GM21390 (cell line): ENCODE measurements around the gene TBC1D16.
"Not testable (repeated sequence)": the region's sequence is repeated elsewhere in the genome, so short reads cannot be mapped to it uniquely, and the experiment has no call there.

Source experiments
- ATAC-seq: cut with Tn5 transposase; IDR thresholded peaks from one replicate; pipeline ENCODE4 v1.9.1; 2021; ENCODE audit not compliant: unreplicated experiment

Gene TBC1D16

DNA sequence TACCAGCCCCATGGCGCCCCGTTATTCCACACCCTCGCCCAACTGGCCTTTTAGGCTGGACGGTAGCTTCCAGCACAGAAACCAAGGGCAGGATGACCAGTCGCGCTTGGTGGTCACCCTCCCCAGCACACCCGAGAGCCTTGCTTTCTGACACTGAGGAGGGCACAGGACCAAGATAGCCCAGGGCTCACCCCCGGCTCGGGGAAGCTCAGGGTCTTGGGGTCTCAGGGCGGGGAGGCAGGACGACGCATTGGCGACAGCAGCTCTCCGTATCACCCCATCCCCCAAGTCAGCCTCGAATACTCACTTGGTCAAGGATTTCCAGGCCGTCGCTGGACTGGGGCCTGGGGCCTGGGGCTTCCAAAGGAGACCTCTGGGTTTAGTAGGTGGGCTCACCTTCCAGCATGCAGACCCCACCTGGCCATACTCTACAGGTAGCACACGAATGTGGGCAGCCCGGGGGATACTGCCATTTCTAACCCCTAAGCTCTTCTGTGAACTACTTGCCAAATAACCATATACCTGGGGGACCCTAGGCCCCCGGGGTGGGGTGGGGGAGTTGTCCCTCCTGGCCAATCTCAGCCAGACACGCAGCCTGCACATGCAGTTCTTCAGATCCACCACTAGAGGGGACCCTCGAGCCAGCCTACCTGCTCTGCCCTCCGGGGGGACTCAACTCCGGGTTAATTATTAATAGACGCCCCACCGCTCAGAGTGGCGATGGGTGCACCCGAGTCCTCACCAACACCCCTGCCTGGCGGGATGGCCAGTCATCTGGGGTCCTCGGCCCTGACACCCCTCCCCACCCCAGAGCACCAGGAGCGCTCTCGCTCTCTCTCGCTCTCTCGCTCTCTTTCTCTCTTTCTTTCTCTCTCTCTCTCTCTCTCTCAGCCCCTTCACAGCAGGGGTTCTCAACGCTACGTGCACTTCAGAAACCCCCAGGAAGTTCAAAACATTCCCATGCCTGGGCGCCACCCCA is 30.0 kb downstream of the TBC1D16 start:
- no peak for ATAC-seq

DNA sequence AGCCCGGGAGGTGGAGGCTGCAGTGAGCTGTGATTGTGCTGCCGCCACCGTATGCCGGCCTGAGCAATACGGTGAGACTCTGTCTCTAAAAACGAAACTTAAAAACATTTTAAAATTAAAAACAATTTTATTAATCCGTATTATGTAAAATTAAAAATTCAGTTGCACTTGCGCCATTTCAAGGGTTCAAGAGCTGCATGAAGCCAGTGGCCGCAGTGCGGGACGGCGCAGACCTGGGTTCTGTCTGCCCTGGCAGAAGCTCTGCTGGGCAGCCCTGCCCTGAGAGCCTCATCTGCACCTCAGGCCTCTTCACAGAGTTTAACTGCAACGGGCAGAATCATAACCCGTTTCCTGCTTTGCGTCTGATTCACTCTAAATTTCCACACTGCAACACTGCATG is 31.7 kb downstream of the TBC1D16 start:
- ATAC-seq, result no peak

DNA sequence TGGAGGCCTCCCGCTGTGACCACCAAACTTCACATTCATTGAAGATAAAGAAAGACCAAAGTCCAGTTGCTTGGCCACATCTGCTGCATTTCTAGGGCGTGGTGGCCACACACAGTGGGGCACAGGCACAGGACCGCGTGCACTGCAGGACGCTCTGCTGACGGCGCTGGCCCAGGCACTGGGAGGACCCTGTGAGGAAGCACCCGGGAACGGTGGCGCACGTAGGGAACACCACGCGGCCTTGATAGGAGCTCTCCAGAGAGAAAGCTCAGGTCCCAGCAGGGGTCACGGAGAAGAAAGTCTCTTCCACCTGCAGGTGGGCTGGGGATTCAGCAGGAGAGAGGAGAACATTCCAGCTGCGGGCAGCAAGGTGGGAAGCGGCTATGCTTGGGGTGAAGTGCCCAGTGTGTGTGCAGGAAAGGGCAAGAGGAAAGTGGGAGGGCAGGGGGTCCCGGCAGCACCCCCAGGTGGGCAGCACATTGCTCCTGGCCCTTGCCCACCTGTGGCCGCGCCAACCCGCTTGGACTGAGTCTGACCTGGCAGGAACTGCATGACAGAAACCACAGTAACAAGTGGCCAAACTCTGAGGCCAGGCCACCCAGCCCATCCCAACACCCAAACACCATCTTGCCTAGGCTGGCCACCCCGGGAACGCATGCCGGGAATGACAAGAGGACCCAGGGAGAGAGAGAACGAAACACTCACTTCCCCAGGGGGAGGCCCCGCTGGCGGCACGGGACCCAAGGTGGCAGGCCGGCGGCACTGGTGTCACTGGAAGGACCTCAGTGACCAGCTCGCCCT is 32.8 kb downstream of the TBC1D16 start:
- ATAC-seq, result no peak

DNA sequence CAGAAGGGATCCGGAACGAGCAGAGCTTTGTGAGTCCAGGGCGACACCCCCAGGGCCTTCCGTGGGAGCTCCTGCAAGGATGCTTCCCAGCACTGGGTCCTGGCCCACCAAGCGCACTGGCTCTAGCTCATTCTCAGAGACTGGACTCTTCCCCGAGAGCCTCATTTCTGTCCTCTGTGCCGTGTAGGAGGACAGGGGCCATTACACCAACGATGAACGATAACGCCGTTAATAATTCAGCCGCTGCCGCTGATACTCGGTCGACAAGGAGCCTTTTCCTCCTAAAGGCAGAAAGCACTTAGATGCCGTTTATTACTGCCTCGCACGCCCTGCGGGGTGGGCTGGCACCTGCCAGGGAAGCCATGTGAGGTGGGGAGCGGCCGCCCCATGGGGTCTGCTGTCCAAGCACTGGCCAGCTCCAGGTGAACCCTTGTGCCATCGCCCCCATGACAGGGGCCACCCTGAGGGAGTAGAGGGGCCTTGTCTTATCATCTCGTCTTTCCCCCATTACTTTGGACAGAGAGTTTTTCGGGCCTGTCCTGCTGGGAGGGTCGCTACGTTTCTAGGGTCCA is 33.5 kb downstream of the TBC1D16 start:
- ATAC-seq, result no peak

DNA sequence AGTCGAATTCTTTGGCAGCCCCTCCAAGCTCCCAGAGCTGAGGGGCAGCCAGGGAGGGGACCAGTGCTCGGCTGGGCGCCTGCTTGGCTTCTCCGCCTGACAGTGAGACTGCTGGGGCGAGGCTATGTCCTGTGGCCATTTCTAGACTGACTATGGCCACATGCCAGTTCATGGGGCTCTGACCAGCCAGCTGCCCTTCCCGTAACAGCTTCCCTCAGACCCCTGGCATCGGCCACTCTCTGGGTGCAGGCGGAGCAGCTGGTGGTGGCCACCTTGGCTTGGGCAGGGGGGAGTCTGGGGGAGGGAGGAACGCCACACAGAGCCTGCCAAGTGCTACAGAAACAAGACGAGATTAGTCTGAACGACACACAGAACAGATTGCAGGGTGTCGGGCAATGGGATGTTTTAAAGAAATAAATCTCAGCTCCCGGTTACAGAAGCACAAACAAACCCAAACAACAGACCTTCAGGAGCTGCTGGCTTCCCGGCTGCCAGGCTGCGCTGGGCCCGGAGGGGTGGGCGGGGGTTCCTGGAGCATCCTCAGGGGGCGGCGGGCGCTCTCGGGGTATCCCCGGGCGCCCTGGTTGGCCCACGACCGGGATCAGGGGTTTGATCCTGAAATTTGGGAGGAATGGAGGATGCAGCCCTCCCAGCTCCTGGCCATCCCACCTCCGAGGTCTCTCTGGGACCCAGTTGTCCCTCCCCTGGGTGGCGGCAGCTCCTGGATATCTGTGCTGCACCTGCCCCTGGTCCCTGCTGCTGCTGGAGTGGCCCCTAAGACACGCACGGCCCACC is 34.5 kb downstream of the TBC1D16 start:
- no peak for ATAC-seq

DNA sequence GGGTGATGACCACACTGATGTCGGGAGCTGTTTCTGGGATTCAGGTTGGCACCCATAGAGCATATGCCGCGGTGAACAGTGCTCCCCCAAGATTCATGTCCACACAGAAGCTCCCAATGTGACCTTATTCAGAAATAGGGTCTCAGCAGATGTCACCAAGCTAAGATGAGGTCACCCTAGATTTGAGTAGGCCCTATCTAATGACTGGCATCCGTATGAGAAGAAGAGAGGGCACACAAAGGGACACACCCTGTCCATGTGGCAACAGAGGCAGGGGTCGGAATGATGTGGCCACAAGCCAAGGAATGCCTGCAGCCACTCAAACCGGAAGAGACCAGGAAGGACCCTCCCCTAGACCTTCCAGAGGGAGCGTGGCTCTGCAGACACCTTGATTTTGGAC is 35.5 kb downstream of the TBC1D16 start:
- no peak for ATAC-seq

DNA sequence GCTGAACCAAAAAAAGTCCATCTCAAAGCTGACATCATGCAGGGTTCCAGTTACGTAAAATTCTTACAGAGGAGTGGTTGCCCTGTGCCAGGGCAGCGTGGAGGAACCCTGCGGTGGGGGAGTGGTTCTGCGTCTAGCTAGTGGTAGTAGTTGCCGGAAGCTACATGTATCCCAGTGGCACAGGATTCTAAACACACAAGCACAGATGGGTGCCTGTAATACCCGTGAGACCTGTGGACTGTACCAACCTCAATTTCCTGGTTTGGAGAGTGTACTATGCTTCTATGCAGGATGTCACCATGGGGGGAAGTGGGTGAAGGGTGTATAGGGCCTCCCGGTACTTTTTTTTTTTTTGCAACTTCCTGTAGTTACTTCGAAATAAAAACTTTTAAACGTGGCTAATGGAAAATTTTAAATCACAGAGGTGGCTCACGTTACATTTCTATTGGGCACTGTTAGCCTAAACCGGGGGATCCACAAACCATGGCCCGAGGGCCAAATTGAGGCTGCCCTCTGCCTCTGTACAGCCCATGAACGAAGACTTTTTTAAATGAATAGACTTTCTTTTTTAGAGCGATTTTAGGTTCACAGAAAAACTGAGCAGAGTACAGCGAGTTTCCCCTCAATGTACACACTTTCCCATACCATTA is 38.5 kb downstream of the TBC1D16 start:
- no peak for ATAC-seq

DNA sequence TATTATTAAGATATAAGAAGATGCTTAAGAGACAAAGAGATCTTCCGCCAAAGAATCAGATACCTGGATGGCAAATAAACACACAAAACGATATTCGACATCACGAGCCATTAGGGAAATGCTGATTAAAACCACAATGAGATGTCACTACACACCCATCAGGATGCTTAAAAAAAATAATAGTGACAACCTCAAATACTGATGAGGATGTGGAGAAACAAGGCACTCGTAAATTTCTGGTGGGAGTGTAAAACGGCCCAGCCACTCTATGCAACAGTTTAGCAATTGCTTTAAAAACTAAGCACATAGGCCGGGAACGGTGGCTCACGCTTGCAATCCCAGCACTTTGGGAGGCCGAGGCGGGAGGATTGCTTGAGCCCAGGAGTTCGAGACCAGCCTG is 39.4 kb downstream of the TBC1D16 start:
- no peak for ATAC-seq

DNA sequence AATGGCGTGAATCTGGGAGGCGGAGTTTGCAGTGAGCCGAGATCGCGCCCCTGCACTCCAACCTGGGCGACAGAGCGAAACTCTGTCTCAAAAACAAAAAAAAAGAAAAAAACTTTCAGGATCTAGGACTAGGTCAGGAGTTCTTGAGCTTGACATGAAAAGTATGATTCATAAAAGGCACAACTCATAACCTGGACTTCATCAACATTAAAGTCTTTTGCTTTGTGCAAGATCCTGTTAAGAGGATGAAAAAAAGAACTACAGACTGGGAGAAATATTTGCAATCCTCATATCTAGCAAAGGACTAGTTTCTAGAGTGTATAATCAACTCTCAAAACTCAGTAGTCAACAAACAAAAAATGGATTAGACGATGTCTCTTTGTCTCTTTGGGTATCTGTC is 40.0 kb downstream of the TBC1D16 start:
- no peak for ATAC-seq

DNA sequence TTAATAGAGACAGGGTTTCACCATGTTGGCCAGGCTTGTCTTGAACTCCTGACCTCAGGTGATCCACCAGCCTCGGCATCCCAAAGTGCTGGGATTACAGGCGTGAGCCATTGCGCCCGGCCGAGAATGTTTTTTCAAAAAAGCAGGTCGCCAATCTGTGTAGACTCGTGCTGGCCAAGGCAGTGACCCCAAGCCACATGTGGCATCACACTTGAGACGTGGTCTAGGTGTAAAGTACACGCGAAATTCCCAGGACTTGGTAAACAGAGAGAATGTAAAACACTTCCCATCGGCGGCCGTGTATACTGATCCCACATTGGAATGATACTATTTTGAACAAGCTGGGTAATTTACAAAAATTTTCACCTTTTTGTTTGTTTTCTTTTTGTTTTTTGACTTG is 41.1 kb downstream of the TBC1D16 start:
- no peak for ATAC-seq

DNA sequence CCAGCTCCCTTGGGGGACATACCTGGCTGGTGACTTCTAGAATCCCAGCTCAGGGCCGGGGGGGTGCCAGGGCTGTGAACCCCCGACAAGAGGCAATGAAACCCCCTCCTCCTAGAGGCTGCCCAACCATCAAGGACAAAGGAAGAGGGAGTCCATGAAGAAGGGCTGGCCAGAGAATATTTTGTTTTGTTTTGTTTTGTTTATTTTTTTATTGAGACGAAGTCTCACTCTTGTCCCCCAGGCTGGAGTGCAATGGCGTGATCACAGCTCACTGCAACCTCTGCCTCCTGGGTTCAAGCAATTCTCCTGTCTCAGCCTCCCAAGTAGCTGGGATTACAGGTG is 41.5 kb downstream of the TBC1D16 start:
- ATAC-seq, result not testable (repeated sequence)

DNA sequence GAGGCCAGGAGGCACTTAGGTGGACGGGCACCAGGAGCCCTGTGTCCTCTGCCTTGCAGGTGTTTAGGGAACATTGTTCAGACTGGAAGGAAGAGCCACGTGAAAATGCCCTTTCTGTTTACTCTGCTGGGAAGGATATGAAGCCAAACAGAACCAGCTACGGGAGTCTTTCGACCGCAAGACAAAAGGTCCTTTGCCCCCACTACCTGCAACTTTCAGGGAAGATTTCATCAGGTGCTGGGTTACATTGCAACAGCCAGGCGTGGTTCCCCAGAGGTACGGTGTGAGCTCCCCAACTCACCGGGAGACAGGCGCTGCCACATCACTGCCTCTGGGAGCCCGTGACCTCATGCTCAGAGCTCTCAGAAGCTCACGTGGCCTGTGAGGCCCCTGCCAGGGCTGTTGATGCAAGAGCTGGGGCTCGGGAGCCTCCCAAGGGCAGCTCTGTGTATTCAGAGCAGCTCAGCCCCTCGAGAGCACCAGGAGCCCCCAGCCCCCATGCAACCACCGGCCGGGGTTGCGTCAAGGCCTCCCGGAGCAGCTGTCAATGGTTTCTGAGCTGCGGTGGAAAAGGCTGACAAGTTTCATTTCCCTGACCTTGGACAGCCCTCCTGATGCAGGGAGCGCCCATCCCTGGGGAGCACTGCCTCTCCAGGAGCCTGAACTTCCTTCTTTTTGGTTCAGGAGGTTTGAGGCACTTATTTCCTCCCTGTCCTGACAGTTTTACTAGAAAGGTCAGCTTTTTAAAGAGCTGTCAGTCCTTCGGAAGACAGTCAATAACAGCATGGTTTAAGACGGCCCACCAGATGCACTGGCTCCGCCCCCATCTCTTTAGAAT is 42.1 kb downstream of the TBC1D16 start:
- no peak for ATAC-seq

DNA sequence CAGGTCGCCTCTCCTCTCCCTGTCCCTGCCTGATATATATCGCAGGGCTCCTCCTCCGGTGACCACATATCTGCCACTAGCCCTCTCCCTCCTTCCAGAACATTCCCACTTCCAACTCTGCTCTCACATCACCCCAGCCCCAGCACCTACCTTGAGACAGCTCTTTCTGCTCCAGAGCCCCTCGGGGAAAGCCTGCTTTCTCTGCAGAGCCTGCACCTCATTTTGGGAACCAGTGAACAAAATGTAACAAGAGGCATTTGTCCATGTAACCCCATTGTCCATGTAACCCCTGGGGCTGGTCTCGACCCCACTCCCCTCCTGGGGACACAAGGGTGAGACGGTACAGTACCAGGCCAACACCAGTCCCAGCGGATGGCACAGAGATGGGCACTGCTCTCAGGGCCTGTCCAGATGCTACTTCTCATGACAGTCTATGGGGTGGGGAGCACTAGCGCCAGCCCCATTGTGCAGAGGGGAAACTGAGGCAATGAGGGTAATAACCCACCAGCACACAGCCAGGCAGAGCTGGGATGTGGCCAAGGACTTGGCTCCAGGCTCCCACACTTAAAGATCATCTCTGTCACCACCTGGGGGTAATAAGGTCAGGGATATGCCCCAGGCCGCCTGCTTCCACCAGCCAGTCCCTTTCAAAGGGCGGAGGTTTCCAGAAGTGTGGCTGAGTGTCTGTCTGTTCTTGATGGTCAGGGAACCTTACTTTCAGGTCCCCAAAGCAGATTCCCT is 42.9 kb downstream of the TBC1D16 start:
- no peak for ATAC-seq

DNA sequence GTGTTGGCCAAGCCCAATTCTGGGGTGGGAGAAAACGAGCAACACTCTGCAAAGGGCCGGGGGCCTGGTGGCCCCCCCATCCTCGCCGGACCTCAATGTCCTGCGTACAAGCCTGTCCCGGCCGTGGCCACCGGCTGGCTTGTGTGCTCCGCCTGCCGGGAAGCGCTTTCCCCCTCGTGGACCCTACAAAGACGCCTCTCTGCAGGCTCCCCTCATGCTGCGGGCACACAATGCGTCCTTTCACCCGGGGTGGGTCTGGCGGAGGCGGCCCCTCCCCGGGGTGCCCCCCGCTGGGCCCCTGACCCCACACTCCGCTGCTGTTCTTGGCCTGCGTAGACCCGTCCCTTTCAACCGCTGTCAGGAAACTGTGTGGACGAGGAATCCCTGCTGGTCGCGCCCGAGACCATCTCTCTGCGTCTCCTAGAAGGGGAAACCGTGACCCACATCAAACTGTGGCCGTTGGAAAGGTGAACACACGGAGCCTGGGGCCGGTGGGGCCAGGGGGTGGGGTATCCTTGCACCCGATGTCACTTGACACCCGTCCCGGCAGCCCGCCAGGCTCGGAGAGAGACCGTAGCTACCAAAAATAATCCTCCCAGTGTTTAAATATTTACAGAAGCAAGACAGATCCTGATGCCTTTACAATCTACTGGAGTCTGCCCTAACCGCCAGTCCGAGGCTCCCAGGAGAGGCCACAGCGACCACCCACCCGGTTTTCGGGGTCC is 43.6 kb downstream of the TBC1D16 start:
- ATAC-seq, result no peak

DNA sequence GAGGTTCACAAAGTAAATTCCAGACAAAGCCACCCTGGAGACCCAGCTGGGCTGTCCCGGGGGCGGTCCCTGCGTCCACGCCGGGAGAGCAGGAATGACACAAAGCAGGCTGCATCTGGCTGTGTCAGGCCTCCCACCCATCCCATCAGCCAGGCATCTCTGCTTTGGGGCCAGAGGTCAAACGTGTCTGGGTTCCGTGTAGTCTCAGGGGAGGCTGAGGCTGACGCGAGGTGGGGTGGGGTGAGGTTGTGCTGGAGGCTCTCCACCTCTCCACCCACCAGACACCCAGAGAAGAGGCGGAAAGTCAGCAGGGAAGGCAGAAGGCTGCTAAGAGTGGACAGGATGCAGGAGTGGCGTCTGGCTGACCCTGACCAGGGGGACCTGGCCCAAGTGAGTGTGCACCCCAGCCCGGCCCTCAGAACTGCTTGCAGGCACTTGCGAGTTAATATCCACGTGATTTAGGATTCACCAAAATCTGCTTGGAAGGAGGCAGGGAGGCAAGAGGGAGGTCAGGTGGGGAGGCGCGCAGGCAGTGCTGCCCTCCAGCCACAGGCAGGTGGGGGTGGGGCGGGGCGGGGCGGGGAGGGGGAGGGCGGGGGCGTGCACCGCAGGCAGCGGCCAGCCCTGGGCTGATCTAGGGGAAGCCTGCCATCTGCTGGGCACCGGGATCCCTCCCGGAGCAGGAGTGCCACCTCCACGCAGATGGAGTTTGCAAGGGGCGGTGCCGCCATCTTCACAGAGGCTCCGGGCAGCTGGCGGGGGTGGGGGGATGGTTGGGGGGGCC is 44.3 kb downstream of the TBC1D16 start:
- ATAC-seq, result no peak

DNA sequence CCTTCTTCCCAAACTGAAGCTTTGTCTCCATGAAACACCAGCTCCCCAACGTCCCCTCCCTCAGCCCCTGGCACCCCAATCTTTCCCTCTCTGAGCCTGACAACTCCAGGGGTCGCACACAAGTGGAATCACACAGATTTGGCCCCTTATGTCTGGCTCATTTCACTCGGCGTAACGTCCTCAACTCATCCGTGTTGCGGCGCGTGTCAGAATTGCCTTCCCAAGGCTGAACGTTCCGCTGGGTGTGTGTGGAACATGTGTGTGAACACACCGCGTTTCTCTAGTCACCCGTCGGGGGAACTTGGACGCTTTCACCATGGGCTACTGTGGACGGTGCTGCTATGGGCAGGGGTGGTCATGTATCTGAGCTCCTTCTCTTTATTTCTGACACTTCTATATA is 45.0 kb downstream of the TBC1D16 start:
- no peak for ATAC-seq

DNA sequence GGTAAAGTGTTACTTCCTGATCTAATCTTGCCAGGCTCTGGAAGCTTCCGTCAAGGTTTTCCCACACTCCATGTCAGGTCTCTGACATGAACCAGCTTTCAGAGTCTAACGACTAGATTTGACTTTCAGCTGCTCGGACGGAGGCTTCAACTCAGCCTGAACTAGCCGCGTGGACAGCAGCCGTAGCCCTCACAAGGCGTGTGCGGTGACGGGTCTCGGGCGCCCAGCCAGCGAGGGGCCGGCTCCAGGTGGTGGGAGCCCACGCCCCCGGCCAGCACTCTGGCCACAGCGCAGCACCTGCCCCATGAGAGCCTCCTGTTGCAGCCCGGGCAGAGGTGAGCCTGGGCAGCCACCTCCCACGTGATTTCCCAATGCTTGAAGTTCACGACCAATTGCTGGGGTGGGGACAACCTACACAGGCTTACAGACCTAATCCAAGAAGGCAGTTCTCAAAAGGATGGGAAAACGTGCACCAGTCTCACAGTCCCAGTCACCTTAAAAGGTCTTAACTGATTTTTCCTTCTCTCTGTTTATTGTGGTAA is 45.5 kb downstream of the TBC1D16 start:
- no peak for ATAC-seq
